Measurements from ENCODE around the gene CCDC102B.

GRCh38 chr18:68873003-68873402, 75.1 kb downstream of the CCDC102B start:
- TF ChIP-seq REST (IDR thresholded peaks at IDR 0.05; ENCODE audit: insufficient read depth in 1 of 2, low read depth in 2 of 2, low read length in 2 of 2) = no peak
- TF ChIP-seq POLR2AphosphoS5 (IDR thresholded peaks at IDR 0.05; ENCODE audit: low read depth, low read length) = no peak
- no peak for TF ChIP-seq TAF1 (IDR thresholded peaks at IDR 0.05; ENCODE audit: borderline replicate concordance, insufficient read depth, low read length)

All from PFSK-1 (cell line).